Suprapubic skin (tissue), 4 donors: ENCODE data around the gene GPBP1. TPM values are rescaled to one million over a fixed set of nuclear protein-coding genes. Genes with fewer than 3 reads are reported as not detected.

Experiments
- DNase-seq, 2 donors: peaks; one replicate each; pipeline ENCODE4 v3.0.0-alpha.2; 2019; ENCODE audit warnings: low spot score in 2 of 2
- H3K27ac ChIP-seq: fragments of 200-600 bp; sonication (generic); one replicate; pipeline ENCODE4 v1.5.1; 2019
- H3K27me3 ChIP-seq: fragments of 200-600 bp; sonication (generic); one replicate; pipeline ENCODE4 v1.5.1; 2019
- H3K36me3 ChIP-seq: fragments of 200-600 bp; sonication (generic); one replicate; pipeline ENCODE4 v1.5.1; 2019
- H3K4me1 ChIP-seq: fragments of 200-600 bp; sonication (generic); one replicate; pipeline ENCODE4 v1.5.1; 2019
- H3K4me3 ChIP-seq: fragments of 200-600 bp; sonication (generic); one replicate; pipeline ENCODE4 v1.5.1; 2019; ENCODE audit warnings: mild to moderate bottlenecking
- H3K9me3 ChIP-seq: fragments of 200-600 bp; sonication (generic); one replicate; pipeline ENCODE4 v1.5.1; 2019
- CTCF ChIP-seq, 2 donors: fragments of 200-600 bp in 1 of 2; fragments of 450-650 bp in 1 of 2; sonication (generic) in 1 of 2; IDR thresholded peaks; one replicate each; pipeline ENCODE4 v1.5.1; 2016 to 2019; ENCODE audit warnings: antibody characterized with exemption in 2 of 2, mild to moderate bottlenecking in 1 of 2, moderate library complexity in 1 of 2
- EP300 ChIP-seq: sonication (generic); formaldehyde crosslinking; IDR thresholded peaks from one replicate; pipeline ENCODE4 v1.6.1; 2017; ENCODE audit warnings: antibody characterized with exemption
- POLR2A ChIP-seq, 2 donors: fragments of 450-650 bp; IDR thresholded peaks; one replicate each; pipeline ENCODE4 v1.6.1; 2017; ENCODE audit warnings: antibody characterized with exemption in 2 of 2, mild to moderate bottlenecking in 2 of 2, moderate library complexity in 2 of 2
- POLR2AphosphoS5 ChIP-seq, 3 donors: sonication (generic); formaldehyde crosslinking; IDR thresholded peaks; one replicate each; pipeline ENCODE4 v1.6.1; 2017; ENCODE audit warnings: antibody characterized with exemption in 3 of 3
- WGBS: methylation state at CpG from one replicate; pipeline ENCODE4 v1.1.5; 2018; 5-methylcytosine and 5-hydroxymethylcytosine counted together
- total RNA-seq, 4 donors: library from RNA; depleted of rRNA; stranded (reverse); fragments of >200 nt; gene quantifications; one replicate each; pipeline ENCODE4 v1.1.0, GENCODE V29; 2016

GPBP1 gene
- total RNA-seq, 4 donors from 2014 or later = 49.3 to 74.8 (median 62.5) TPM

DNA sequence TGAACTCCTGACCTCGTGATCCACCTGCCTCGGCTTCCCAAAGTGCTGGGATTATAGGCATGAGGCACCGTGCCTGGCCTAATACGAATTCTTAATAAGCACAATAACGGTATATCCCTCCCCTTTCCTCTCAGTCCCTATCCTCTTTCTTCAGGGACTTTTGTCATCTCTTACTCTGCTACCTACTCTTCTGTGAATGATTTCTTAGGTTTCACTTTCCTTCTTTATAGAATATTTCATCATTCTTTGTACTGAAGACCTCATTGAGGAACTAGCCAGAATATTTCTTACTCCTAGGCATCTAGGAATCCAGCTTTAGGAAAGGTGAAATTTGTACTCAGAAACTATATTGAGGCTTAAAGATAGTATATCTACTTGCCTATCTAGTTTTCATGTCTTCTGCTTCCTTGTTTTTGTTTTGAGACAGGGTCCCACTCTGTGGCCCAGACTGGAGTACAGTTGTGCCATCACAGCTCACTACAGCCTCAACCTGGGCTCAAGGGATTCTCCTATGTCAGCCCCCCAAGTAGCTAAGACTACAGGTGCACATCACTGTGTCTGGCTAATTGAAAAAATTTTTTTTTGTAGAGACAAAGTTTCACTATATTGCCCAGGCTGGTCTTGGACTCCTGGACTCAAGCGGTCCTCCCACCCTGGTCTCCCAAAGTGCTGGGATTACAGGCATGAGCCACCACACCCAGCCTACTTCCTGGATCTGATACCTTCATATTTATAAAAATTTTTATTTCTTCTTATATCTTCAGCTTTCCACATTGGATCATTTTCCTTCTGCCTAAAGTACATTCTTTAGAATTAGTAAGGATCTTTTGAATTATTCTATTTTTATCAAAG is 69.7 kb downstream of the GPBP1 start:
- H3K4me1 ChIP-seq = no peaks in the 10 kb centered on the region
- peaks cover 35% of the 10 kb centered on the region for H3K36me3 ChIP-seq
- TF ChIP-seq EP300 (no peak), CTCF (IDR thresholded peaks at IDR 0.05) (no peak), POLR2A (IDR thresholded peaks at IDR 0.05) (no peak), POLR2AphosphoS5 (IDR thresholded peaks at IDR 0.05) (no peak)
- H3K27me3 ChIP-seq = no peaks in the 10 kb centered on the region
- H3K4me3 ChIP-seq = no peak overlapping the region
- DNase-seq = no peak
- H3K27ac ChIP-seq = no peak overlapping the region
- WGBS = 91% methylated on average over 6 of the region's 6 CpGs
- no peaks in the 10 kb centered on the region for H3K9me3 ChIP-seq

DNA sequence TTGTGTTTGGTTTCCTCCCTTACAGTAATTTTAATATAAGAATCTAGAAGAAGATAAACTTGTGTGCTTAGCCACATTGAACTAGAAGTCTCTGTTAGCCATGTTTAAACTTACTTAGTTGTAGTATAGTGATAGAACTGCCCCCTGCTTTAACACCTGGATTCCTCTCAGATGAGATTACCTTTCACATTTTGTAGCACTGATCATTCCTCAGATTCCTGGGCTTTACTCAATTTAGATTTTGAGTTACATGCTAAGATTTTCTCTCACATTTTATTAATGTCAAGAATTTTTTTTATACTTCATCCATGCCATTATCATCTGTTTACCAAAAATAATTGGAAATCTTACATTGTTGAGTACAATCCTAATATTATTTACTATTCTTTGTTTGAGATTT is 70.5 kb downstream of the GPBP1 start:
- TF ChIP-seq POLR2A (IDR thresholded peaks at IDR 0.05) (no peak), POLR2AphosphoS5 (IDR thresholded peaks at IDR 0.05) (no peak), EP300 (no peak), CTCF (IDR thresholded peaks at IDR 0.05) (no peak)
- Histone ChIP-seq H3K27ac (no peak overlapping the region), H3K36me3 (peaks cover 38% of the 10 kb centered on the region), H3K9me3 (no peaks in the 10 kb centered on the region), H3K4me3 (no peak overlapping the region), H3K27me3 (no peaks in the 10 kb centered on the region), H3K4me1 (no peaks in the 10 kb centered on the region)
- no peak for DNase-seq

DNA sequence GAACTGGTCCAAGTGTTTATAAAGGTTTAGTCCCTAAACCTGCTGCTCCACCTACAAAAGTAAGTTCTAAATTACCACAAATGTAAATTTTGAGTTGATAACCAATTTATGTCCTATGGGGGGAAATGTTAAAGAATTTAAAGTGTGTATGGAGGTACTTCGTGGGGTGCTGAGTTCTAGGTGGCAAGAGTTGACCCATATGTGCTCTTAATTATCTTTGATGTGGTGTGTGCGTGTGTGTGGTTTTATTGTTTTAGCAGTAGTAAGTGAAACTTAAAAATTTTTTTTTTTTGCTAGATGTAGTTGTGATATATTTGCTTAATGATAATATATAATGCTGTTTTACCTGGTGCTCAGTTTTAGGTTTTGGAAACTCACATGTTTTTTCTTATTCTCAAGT is 72.6 kb downstream of the GPBP1 start:
- H3K36me3 ChIP-seq = peaks cover 57% of the 10 kb centered on the region
- no peaks in the 10 kb centered on the region for H3K4me1 ChIP-seq
- H3K27me3 ChIP-seq = no peaks in the 10 kb centered on the region
- no peak overlapping the region for H3K27ac ChIP-seq
- no peaks in the 10 kb centered on the region for H3K9me3 ChIP-seq
- TF ChIP-seq EP300 = no peak
- TF ChIP-seq POLR2AphosphoS5 (IDR thresholded peaks at IDR 0.05) = no peak
- no peak for TF ChIP-seq POLR2A (IDR thresholded peaks at IDR 0.05)
- TF ChIP-seq CTCF (IDR thresholded peaks at IDR 0.05) = no peak
- no peak overlapping the region for H3K4me3 ChIP-seq
- DNase-seq = no peak
- WGBS = 89% methylated on average over 2 of the region's 2 CpGs

GRCh38 chr5:57247765-57248164 is 73.9 kb downstream of the GPBP1 start:
- Histone ChIP-seq H3K27ac (no peak overlapping the region), H3K4me3 (no peak overlapping the region), H3K4me1 (no peaks in the 10 kb centered on the region), H3K27me3 (no peaks in the 10 kb centered on the region), H3K9me3 (no peaks in the 10 kb centered on the region), H3K36me3 (peaks cover 65% of the 10 kb centered on the region)
- 100% methylated on average over 2 of the region's 2 CpGs for WGBS
- no peak for TF ChIP-seq CTCF (IDR thresholded peaks at IDR 0.05)
- no peak for TF ChIP-seq POLR2AphosphoS5 (IDR thresholded peaks at IDR 0.05)
- TF ChIP-seq EP300 = no peak
- no peak for TF ChIP-seq POLR2A (IDR thresholded peaks at IDR 0.05)
- no peak for DNase-seq

- Histone ChIP-seq H3K4me1 (no peaks in the 10 kb centered on the region), H3K27ac (no peak overlapping the region), H3K9me3 (no peaks in the 10 kb centered on the region), H3K27me3 (no peaks in the 10 kb centered on the region), H3K36me3 (peaks cover 75% of the 10 kb centered on the region), H3K4me3 (no peak overlapping the region)
- 88% methylated on average over 7 of the region's 8 CpGs for WGBS
- TF ChIP-seq POLR2A (IDR thresholded peaks at IDR 0.05) (no peak), POLR2AphosphoS5 (IDR thresholded peaks at IDR 0.05) (no peak), CTCF (IDR thresholded peaks at IDR 0.05) (no peak), EP300 (no peak)
- no peak for DNase-seq
Observed at GRCh38 chr5:57249265-57249874, 75.5 kb downstream of the GPBP1 start.
